Activated gamma-delta T cell treated with Interleukin-2 at 50 U/mL for 16 hours (primary cell): ENCODE data around the gene DTL.

ENCODE experiments used
- DNase-seq: peaks from one replicate; pipeline ENCODE4 v3.0.0-alpha.2; 2020

Gene DTL

DNA sequence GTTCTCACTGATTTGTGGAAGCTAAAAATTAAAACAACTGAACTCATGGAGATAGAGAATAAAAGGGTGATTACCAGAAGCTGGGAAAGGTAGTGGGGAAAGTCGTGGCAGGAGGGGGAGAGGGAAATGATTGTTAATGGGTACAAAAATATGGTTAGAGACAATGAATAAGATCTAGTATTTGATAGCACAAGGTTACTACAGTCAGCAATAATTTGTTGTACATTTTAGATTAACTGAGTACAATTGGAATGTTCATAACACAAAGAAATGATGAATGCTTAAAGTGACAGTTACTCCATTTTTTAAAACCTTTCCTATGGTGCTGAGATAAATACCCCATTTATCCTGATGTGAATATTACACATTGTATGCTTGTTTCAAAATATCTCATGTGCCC lies 102.3 kb downstream of the DTL start:
- no peak for DNase-seq

GRCh38 chr1:212138457-212138856 lies 102.9 kb downstream of the DTL start:
- no peak for DNase-seq

- DNase-seq: no peak
Measured at GRCh38 chr1:212139526-212140135, 104.1 kb downstream of the DTL start.

- no peak for DNase-seq
Measured at GRCh38 chr1:212141404-212141803, 105.9 kb downstream of the DTL start.

GRCh38 chr1:212142883-212143530 lies 107.5 kb downstream of the DTL start:
- DNase-seq: no peak

DNA sequence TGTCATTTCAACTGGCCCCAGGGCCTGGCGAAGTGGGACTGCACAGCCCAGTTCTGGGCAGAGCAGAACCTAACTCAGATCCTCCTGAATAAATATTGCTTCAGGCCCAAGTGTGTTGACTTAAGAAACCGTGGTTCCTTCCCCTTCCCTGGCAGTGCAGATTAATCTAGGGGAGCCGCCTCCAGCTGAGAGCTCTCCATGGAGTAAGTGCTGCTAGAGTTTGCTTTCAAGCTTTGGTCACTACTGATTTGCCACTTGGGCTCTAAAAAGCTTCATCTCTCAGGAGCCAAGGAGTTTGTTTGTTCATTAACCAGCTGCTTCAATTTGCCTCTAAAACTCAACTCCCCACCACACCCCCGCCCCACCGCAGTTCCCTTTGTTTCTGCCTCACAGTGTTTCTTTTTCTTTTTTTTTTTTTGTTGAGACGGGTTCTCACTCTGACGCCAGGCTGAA lies 112.1 kb downstream of the DTL start:
- no peak for DNase-seq

DNA sequence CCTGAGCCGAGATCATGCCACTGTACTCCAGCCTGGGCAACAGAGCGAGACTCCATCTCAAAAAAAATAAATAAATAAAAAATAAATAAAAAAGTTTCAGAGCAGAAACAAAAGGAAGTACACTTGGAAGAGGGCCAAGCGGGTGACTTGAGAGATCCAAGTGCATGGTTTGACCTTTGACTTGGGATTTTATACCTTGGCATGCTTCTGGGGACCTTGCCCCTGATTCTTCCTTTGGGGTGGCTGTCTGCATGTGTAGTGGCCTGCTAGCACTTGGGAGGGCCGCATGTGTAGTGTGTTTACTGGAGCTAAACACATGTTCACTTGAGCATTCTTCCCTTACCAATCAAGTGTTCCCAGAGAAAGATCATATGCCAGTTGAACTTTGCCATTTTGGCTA lies 114.0 kb downstream of the DTL start:
- DNase-seq: no peak

GRCh38 chr1:212152308-212152693 lies 116.8 kb downstream of the DTL start:
- no peak for DNase-seq

DNA sequence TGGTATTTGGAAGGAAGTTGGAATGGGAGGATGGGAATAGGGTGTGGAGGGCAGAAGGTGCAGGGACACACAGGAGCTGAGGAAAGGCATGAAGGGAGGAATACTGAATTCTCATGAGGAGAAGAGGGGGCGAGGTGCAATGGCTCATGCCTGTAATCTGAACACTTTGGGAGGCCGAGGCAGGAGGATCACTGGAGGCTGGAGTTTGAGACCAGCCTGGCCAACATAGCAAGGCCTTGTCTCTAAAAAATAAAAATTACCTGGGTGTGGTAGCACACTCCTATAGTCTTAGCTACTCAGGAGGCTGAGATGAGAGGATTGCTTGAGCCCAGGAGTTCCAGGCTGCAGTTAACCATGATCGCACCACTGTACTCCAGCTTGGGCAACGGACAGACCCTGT lies 117.3 kb downstream of the DTL start:
- no peak for DNase-seq

GRCh38 chr1:212153635-212154034 lies 118.1 kb downstream of the DTL start:
- DNase-seq: no peak
